ENCODE results near the gene CD248.

Gene CD248

GRCh38 chr11:66274219-66274618, 42.6 kb downstream of the CD248 start:
- Histone ChIP-seq H3K27ac (ENCODE audit: insufficient read depth, low read depth, low read length, poor library complexity, severe bottlenecking) (no peak overlapping the region), H3K27me3 (ENCODE audit: control insufficient read depth, insufficient read depth, low read length, poor library complexity, severe bottlenecking) (no peaks in the 10 kb centered on the region), H3K36me3 (ENCODE audit: control insufficient read depth, insufficient read depth, low read length) (peaks cover 31% of the 10 kb centered on the region), H3K9me3 (ENCODE audit: control insufficient read depth, low read length) (no peaks in the 10 kb centered on the region), H3K4me3 (ENCODE audit: insufficient read depth, low read depth, low read length) (no peak overlapping the region), H3K4me1 (ENCODE audit: control insufficient read depth, insufficient read depth, low read length) (peaks cover 8% of the 10 kb centered on the region)
- WGBS, 2 experiments: 79 to 86% methylated on average over 1 of the region's 1 CpG

GRCh38 chr11:66272596-66272995, 44.2 kb downstream of the CD248 start:
- H3K4me3 ChIP-seq (ENCODE audit: insufficient read depth, low read depth, low read length): no peak overlapping the region
- H3K4me1 ChIP-seq (ENCODE audit: control insufficient read depth, insufficient read depth, low read length): peaks cover 3% of the 10 kb centered on the region
- 95 to 99% methylated on average over 2 of the region's 2 CpGs for WGBS, 2 experiments
- no peaks in the 10 kb centered on the region for H3K27me3 ChIP-seq (ENCODE audit: control insufficient read depth, insufficient read depth, low read length, poor library complexity, severe bottlenecking)
- H3K9me3 ChIP-seq (ENCODE audit: control insufficient read depth, low read length): no peaks in the 10 kb centered on the region
- no peak overlapping the region for H3K27ac ChIP-seq (ENCODE audit: insufficient read depth, low read depth, low read length, poor library complexity, severe bottlenecking)
- peaks cover 31% of the 10 kb centered on the region for H3K36me3 ChIP-seq (ENCODE audit: control insufficient read depth, insufficient read depth, low read length)

DNA sequence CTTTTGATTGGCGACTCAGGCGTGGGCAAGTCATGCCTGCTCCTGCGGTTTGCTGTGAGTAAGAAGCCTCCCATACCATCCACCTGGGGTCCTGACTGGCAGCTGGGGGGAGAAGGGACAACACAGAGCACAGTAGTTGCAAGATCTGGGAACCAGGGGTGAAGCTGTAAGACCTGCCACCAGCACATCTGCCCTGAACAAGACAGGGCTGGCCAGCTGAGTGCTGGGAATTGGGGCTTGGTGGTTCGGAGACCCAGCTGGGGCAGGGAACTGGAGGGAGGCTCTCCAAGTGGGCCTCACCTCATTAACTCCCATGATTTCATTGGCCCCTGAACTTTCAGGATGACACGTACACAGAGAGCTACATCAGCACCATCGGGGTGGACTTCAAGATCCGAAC, 45.0 kb downstream of the CD248 start:
- H3K36me3 ChIP-seq (ENCODE audit: control insufficient read depth, insufficient read depth, low read length): peaks cover 31% of the 10 kb centered on the region
- WGBS, 2 experiments: 94 to 96% methylated on average over 7 of the region's 7 CpGs

DNA sequence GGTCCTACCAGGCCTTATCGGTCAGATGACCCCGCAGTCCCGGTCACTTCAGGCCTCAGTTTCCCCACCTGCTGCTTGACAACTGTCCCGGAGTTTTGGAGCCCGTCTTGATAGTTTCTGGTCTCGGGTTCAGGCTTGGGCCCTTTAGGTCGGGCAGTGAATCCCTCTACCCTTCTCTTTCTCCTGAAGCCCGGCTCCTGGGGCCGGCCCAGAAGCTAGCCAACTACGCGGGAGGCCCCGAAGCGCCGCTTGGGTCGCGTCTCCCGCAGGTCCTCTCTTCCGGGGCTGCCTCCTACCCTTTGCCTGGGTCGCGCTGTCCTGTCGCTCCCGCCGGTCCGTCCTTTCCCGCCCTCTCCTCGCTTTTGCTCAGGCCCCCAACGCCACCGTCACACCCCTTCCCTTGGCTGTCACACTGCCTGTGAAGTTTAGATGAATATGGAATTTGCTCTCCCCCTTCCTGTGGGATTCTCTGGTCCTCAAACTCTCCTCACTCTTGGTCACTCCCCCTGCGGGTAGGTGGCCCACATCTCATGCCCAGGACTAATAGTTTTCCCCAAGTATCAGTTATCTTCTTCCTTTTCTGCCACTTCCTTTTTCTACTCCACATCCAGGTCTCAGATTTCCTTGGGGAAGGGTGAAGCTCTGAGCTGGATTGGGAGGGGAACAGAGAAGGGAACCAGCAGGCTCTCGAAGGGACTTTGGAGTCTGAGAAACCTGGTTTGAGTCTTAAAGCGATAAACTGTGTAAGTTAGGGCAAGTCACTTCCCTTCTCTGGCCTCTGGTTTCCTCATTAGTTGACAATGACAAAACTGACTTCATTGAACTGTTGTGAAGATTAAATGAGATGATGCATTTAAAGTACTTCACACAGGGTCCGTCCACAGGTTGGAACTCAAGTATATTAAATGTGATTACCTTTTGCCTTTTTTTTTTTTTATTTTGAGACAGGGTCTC, 47.6 kb downstream of the CD248 start:
- H3K4me1 ChIP-seq (ENCODE audit: control insufficient read depth, insufficient read depth, low read length): no peaks in the 10 kb centered on the region
- 7% methylated on average over 32 of the region's 32 CpGs for WGBS, 2 experiments
- H3K9me3 ChIP-seq (ENCODE audit: control insufficient read depth, low read length): no peaks in the 10 kb centered on the region
- peak overlapping the region; percentile 71 for H3K27ac ChIP-seq (ENCODE audit: insufficient read depth, low read depth, low read length, poor library complexity, severe bottlenecking)
- peaks cover 25% of the 10 kb centered on the region for H3K36me3 ChIP-seq (ENCODE audit: control insufficient read depth, insufficient read depth, low read length)
- H3K4me3 ChIP-seq (ENCODE audit: insufficient read depth, low read depth, low read length): peak overlapping the region; percentile 98
- H3K27me3 ChIP-seq (ENCODE audit: control insufficient read depth, insufficient read depth, low read length, poor library complexity, severe bottlenecking): no peaks in the 10 kb centered on the region

More for the DNA sequence above, 45.0 kb downstream of the CD248 start:
- no peak overlapping the region for H3K4me3 ChIP-seq (ENCODE audit: insufficient read depth, low read depth, low read length)
- H3K27ac ChIP-seq (ENCODE audit: insufficient read depth, low read depth, low read length, poor library complexity, severe bottlenecking): no peak overlapping the region
- no peaks in the 10 kb centered on the region for H3K27me3 ChIP-seq (ENCODE audit: control insufficient read depth, insufficient read depth, low read length, poor library complexity, severe bottlenecking)
- H3K4me1 ChIP-seq (ENCODE audit: control insufficient read depth, insufficient read depth, low read length): no peaks in the 10 kb centered on the region
- H3K9me3 ChIP-seq (ENCODE audit: control insufficient read depth, low read length): no peaks in the 10 kb centered on the region

- Histone ChIP-seq H3K9me3 (ENCODE audit: control insufficient read depth, low read length) (no peaks in the 10 kb centered on the region), H3K36me3 (ENCODE audit: control insufficient read depth, insufficient read depth, low read length) (peaks cover 31% of the 10 kb centered on the region), H3K27me3 (ENCODE audit: control insufficient read depth, insufficient read depth, low read length, poor library complexity, severe bottlenecking) (no peaks in the 10 kb centered on the region), H3K4me3 (ENCODE audit: insufficient read depth, low read depth, low read length) (peak within 1 kb of the TSS; percentile 98), H3K4me1 (ENCODE audit: control insufficient read depth, insufficient read depth, low read length) (no peaks in the 10 kb centered on the region), H3K27ac (ENCODE audit: insufficient read depth, low read depth, low read length, poor library complexity, severe bottlenecking) (peak within 1 kb of the TSS; percentile 71)
- 0% methylated on average over 63 to 64 of the region's 64 CpGs for WGBS, 2 experiments
Measured at GRCh38 chr11:66268244-66268951, 48.4 kb downstream of the CD248 start, which contains the start of gene RAB1B. TSS of gene RAB1B (plus strand) at chr11:66268639. CDS start at chr11:66268680, 41 bp downstream.

- 1 to 2% methylated on average over 61 of the region's 61 CpGs for WGBS, 2 experiments
- Histone ChIP-seq H3K27me3 (ENCODE audit: control insufficient read depth, insufficient read depth, low read length, poor library complexity, severe bottlenecking) (no peaks in the 10 kb centered on the region), H3K9me3 (ENCODE audit: control insufficient read depth, low read length) (no peaks in the 10 kb centered on the region), H3K27ac (ENCODE audit: insufficient read depth, low read depth, low read length, poor library complexity, severe bottlenecking) (peak overlapping the region; percentile 64), H3K36me3 (ENCODE audit: control insufficient read depth, insufficient read depth, low read length) (peaks cover 31% of the 10 kb centered on the region), H3K4me3 (ENCODE audit: insufficient read depth, low read depth, low read length) (peak overlapping the region; percentile 98), H3K4me1 (ENCODE audit: control insufficient read depth, insufficient read depth, low read length) (no peaks in the 10 kb centered on the region)
Measured at GRCh38 chr11:66267379-66268243, 49.2 kb downstream of the CD248 start.

- H3K27ac ChIP-seq (ENCODE audit: insufficient read depth, low read depth, low read length, poor library complexity, severe bottlenecking): no peak overlapping the region
- peak overlapping the region; percentile 98 for H3K4me3 ChIP-seq (ENCODE audit: insufficient read depth, low read depth, low read length)
- H3K9me3 ChIP-seq (ENCODE audit: control insufficient read depth, low read length): no peaks in the 10 kb centered on the region
- WGBS, 2 experiments: 29 to 30% methylated on average over 13 of the region's 13 CpGs
- no peaks in the 10 kb centered on the region for H3K4me1 ChIP-seq (ENCODE audit: control insufficient read depth, insufficient read depth, low read length)
- H3K27me3 ChIP-seq (ENCODE audit: control insufficient read depth, insufficient read depth, low read length, poor library complexity, severe bottlenecking): no peaks in the 10 kb centered on the region
- H3K36me3 ChIP-seq (ENCODE audit: control insufficient read depth, insufficient read depth, low read length): peaks cover 26% of the 10 kb centered on the region
Measured at GRCh38 chr11:66267039-66267378, 49.8 kb downstream of the CD248 start.

DNA sequence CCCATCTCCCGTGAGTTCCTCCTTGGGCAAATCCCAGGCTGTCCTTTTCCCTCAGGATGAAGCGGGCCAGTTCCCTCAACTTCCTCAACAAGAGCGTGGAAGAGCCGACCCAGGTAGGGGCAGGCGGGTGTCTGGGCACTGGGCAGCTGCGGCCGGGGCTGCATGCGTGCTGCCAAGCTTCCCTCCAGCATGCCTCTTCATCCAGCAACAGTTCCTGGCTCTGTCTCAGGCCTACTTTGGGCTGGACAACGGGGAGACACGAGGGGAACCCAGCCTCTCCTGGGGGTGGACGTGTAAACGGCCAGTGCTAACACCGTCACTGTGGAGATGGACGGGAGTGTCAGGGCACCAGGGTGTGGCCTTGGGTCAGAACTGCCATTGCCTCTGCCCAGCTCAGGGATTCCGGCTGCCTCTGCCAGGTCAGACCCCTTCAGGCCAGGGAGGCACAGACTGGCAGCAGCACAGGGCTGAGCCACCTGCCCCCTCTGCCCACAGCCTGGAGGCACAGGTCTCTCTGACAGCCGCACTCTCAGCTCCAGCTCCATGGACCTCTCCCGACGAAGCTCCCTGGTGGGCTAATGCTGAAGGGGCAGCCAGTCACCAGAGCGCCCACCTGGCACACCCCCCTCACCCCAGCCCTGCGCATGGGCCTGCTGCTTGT, 50.3 kb downstream of the CD248 start:
- H3K27me3 ChIP-seq (ENCODE audit: control insufficient read depth, insufficient read depth, low read length, poor library complexity, severe bottlenecking): no peaks in the 10 kb centered on the region
- no peaks in the 10 kb centered on the region for H3K9me3 ChIP-seq (ENCODE audit: control insufficient read depth, low read length)
- no peaks in the 10 kb centered on the region for H3K4me1 ChIP-seq (ENCODE audit: control insufficient read depth, insufficient read depth, low read length)
- H3K4me3 ChIP-seq (ENCODE audit: insufficient read depth, low read depth, low read length): peak overlapping the region; percentile 98
- peaks cover 24% of the 10 kb centered on the region for H3K36me3 ChIP-seq (ENCODE audit: control insufficient read depth, insufficient read depth, low read length)
- H3K27ac ChIP-seq (ENCODE audit: insufficient read depth, low read depth, low read length, poor library complexity, severe bottlenecking): no peak overlapping the region
- WGBS, 2 experiments: 92 to 94% methylated on average over 20 of the region's 20 CpGs

- Histone ChIP-seq H3K4me3 (ENCODE audit: insufficient read depth, low read depth, low read length) (no peak overlapping the region), H3K4me1 (ENCODE audit: control insufficient read depth, insufficient read depth, low read length) (no peaks in the 10 kb centered on the region), H3K27ac (ENCODE audit: insufficient read depth, low read depth, low read length, poor library complexity, severe bottlenecking) (no peak overlapping the region), H3K27me3 (ENCODE audit: control insufficient read depth, insufficient read depth, low read length, poor library complexity, severe bottlenecking) (no peaks in the 10 kb centered on the region), H3K9me3 (ENCODE audit: control insufficient read depth, low read length) (no peaks in the 10 kb centered on the region), H3K36me3 (ENCODE audit: control insufficient read depth, insufficient read depth, low read length) (peaks cover 31% of the 10 kb centered on the region)
- WGBS, 2 experiments: 97% methylated on average over 26 of the region's 26 CpGs
Measured at GRCh38 chr11:66265531-66266377, 51.1 kb downstream of the CD248 start.

Data from ectodermal cell (in vitro differentiated cells).